ENCODE measurements around the gene DOCK4.

GRCh38 chr7:111750228-111750627 lies 456.0 kb downstream of the DOCK4 start:
- TF ChIP-seq EZH2 (IDR thresholded peaks at IDR 0.05; ENCODE audit: insufficient read depth, poor library complexity, severe bottlenecking) = no peak
- TF ChIP-seq EZH2phosphoT487 (IDR thresholded peaks at IDR 0.05; ENCODE audit: insufficient read depth, low read depth) = no peak
